Transverse colon (tissue), 4 donors: ENCODE data around the gene TGFB2. TPM values are rescaled to one million over a fixed set of nuclear protein-coding genes. Genes with fewer than 3 reads are reported as not detected.

ENCODE experiments used
- DNase-seq: peaks from one replicate; pipeline ENCODE4 v3.0.0-alpha.2; 2019
- H3K27ac ChIP-seq, 4 donors: fragments of 200-600 bp; sonication (generic); 2 replicates each; pipeline ENCODE4 v1.5.1; 2016 to 2018; ENCODE audit warnings: inconsistent platforms in 4 of 4
- H3K27me3 ChIP-seq: fragments of 200-600 bp; sonication (generic); 2 replicates; pipeline ENCODE4 v1.5.1; 2017; ENCODE audit warnings: inconsistent platforms
- H3K36me3 ChIP-seq, 4 donors: fragments of 200-600 bp; sonication (generic); 2 replicates each; pipeline ENCODE4 v1.5.1; 2017 to 2019; ENCODE audit warnings: inconsistent platforms in 4 of 4
- H3K4me1 ChIP-seq, 4 donors: fragments of 200-600 bp; sonication (generic); 2 replicates each; pipeline ENCODE4 v1.5.1; 2017 to 2020; ENCODE audit warnings: inconsistent platforms in 4 of 4
- H3K4me3 ChIP-seq, 4 donors: fragments of 200-600 bp; sonication (generic); 1 replicate in 1 of 4; 2 replicates in 3 of 4; pipeline versions ENCODE4 v1.5.1 to v1.6.1; 2017 to 2019; ENCODE audit warnings: inconsistent platforms in 4 of 4
- H3K9me3 ChIP-seq, 2 donors: fragments of 200-600 bp; sonication (generic); 2 replicates each; pipeline ENCODE4 v1.5.1; 2017 to 2019; ENCODE audit warnings: inconsistent platforms in 2 of 2
- CTCF ChIP-seq, 5 experiments: fragments of 200-600 bp in 3 of 5; fragments of 450-650 bp in 2 of 5; sonication (generic) in 3 of 5; IDR thresholded peaks; 1 replicate in 2 of 5; 2 replicates in 3 of 5; pipeline ENCODE4 v1.5.1; 2016 to 2017; ENCODE audit warnings: antibody characterized with exemption in 5 of 5, inconsistent platforms in 3 of 5, mild to moderate bottlenecking in 2 of 5, moderate library complexity in 1 of 5
- EP300 ChIP-seq: sonication (generic); formaldehyde crosslinking; IDR thresholded peaks from one replicate; pipeline ENCODE4 v1.6.1; 2017; ENCODE audit warnings: antibody characterized with exemption, low read depth
- POLR2A ChIP-seq: fragments of 450-650 bp; IDR thresholded peaks from one replicate; pipeline ENCODE4 v1.6.1; 2016; ENCODE audit warnings: antibody characterized with exemption, mild to moderate bottlenecking, moderate library complexity
- POLR2AphosphoS5 ChIP-seq, 3 donors: sonication (generic); formaldehyde crosslinking; IDR thresholded peaks; one replicate each; pipeline ENCODE4 v1.6.1; 2016; ENCODE audit warnings: antibody characterized with exemption in 3 of 3
- WGBS, 2 donors: methylation state at CpG; one replicate each; pipeline ENCODE4 v1.1.5; 2018; ENCODE audit warnings: low coverage in 1 of 2; 5-methylcytosine and 5-hydroxymethylcytosine counted together
- in situ Hi-C, 4 donors: fragments of 200-750 bp; cut with MboI; loops; one replicate each; pipeline versions ENCODE4 v1.15.0 to v1.15.1; 2017; ENCODE audit warnings: low sequenced_read_pairs in 3 of 4, low pct_ligation_motif_present in 1 of 4, low pct_unique_long_range_greater_than_20kb in 1 of 4
- intact Hi-C: fragments of 100-400 bp; cut with DNase I; formaldehyde crosslinking; loops from one replicate; pipeline ENCODE4 v1.15.1; 2023; ENCODE audit warnings: low total_unique reads
- total RNA-seq, 4 donors: library from RNA; depleted of rRNA; stranded (reverse); fragments of >200 nt; gene quantifications; one replicate each; pipeline ENCODE4 v1.1.0, GENCODE V29; 2016

Gene TGFB2
- total RNA-seq, 4 donors from 2014 or later: 0.41 to 2.2 (median 1.1) TPM

- in situ Hi-C loops: no loop called here
- no peak for TF ChIP-seq CTCF (IDR thresholded peaks at IDR 0.05)
- TF ChIP-seq POLR2AphosphoS5 (IDR thresholded peaks at IDR 0.05): no peak
- TF ChIP-seq EP300: no peak
- no peak for TF ChIP-seq POLR2A
- Histone ChIP-seq H3K4me3 (no peak overlapping the region), H3K9me3 (no peaks in the 10 kb centered on the region), H3K4me1 (no peaks in the 10 kb centered on the region), H3K27me3 (no peaks in the 10 kb centered on the region), H3K36me3 (peaks cover 0 to 10% (median 0%) of the 10 kb centered on the region in 4 donors), H3K27ac (no peak overlapping the region)
- DNase-seq: no peak
- intact Hi-C loops: no loop called here
- 82 to 87% methylated on average over 4 of the region's 4 CpGs for WGBS, 2 donors
Observed at GRCh38 chr1:218298398-218298797, 46.7 kb upstream of the TGFB2 start.

GRCh38 chr1:218299416-218299815 lies 45.7 kb upstream of the TGFB2 start:
- 53 to 61% methylated on average over 2 of the region's 2 CpGs for WGBS, 2 donors
- in situ Hi-C loops: no loop called here
- H3K27me3 ChIP-seq: no peaks in the 10 kb centered on the region

GRCh38 chr1:218301217-218301616 lies 43.9 kb upstream of the TGFB2 start:
- no peak overlapping the region for H3K27ac ChIP-seq
- H3K27me3 ChIP-seq: no peaks in the 10 kb centered on the region
- in situ Hi-C loops (loop anchor here in 1 of 4 donors (25.0 kb wide), 1 partner anchor 1361 kb away; no protein-coding TSS in a partner anchor), intact Hi-C loops (no loop called here)
- peaks cover 0 to 4% (median 0%) of the 10 kb centered on the region in 4 donors for H3K36me3 ChIP-seq
- WGBS, 2 donors: 83 to 100% methylated on average over 1 of the region's 1 CpG
- no peak overlapping the region for H3K4me3 ChIP-seq
- H3K9me3 ChIP-seq: no peaks in the 10 kb centered on the region
- H3K4me1 ChIP-seq: no peaks in the 10 kb centered on the region
- no peak for TF ChIP-seq EP300
- no peak for TF ChIP-seq POLR2A
- no peak for TF ChIP-seq CTCF (IDR thresholded peaks at IDR 0.05)
- TF ChIP-seq POLR2AphosphoS5 (IDR thresholded peaks at IDR 0.05): no peak
- DNase-seq: no peak

More at GRCh38 chr1:218299416-218299815, 45.7 kb upstream of the TGFB2 start:
- Histone ChIP-seq H3K27ac (no peak overlapping the region), H3K9me3 (no peaks in the 10 kb centered on the region), H3K4me1 (no peaks in the 10 kb centered on the region), H3K36me3 (peaks cover 0 to 9% (median 0%) of the 10 kb centered on the region in 4 donors), H3K4me3 (no peak overlapping the region)
- TF ChIP-seq POLR2AphosphoS5 (IDR thresholded peaks at IDR 0.05) (no peak), POLR2A (no peak), CTCF (IDR thresholded peaks at IDR 0.05) (peak in 1 of 5 experiments; percentile 11), EP300 (no peak)
- no peak for DNase-seq
- intact Hi-C loops: no loop called here

- H3K4me1 ChIP-seq: no peaks in the 10 kb centered on the region
- H3K27me3 ChIP-seq: no peaks in the 10 kb centered on the region
- H3K27ac ChIP-seq: no peak overlapping the region
- H3K4me3 ChIP-seq: no peak overlapping the region
- H3K36me3 ChIP-seq: peaks cover 0 to 4% (median 0%) of the 10 kb centered on the region in 4 donors
- H3K9me3 ChIP-seq: no peaks in the 10 kb centered on the region
- intact Hi-C loops (no loop called here), in situ Hi-C loops (loop anchor here in 1 of 4 donors (25.0 kb wide), 1 partner anchor 1360 kb away; no protein-coding TSS in a partner anchor)
- no peak for DNase-seq
- 91 to 97% methylated on average over 3 of the region's 3 CpGs for WGBS, 2 donors
- TF ChIP-seq POLR2A: no peak
- TF ChIP-seq EP300: no peak
- no peak for TF ChIP-seq POLR2AphosphoS5 (IDR thresholded peaks at IDR 0.05)
- TF ChIP-seq CTCF (IDR thresholded peaks at IDR 0.05): no peak
Observed at GRCh38 chr1:218302155-218302554, 43.0 kb upstream of the TGFB2 start.
